Keratinocyte (primary cell): Measurements from ENCODE around the gene SEMA3F.

ENCODE experiments used
- EZH2 ChIP-seq: IDR thresholded peaks from one replicate; pipeline ENCODE4 v1.6.1; 2012; ENCODE audit warnings: inconsistent platforms, mild to moderate bottlenecking, low read length, moderate library complexity
- TF ChIP-seq, protein P1 (sequence below), 3 experiments: IDR thresholded peaks in 1 of 3; conservative IDR thresholded peaks in 1 of 3; optimal IDR thresholded peaks in 1 of 3; 2 replicates in 2 of 3; 3 replicates in 1 of 3; pipeline versions ENCODE3 to v1.5.1; 2011; ENCODE audit warnings: low read length in 3 of 3, mild to moderate bottlenecking in 3 of 3, moderate library complexity in 2 of 3, control low read depth in 1 of 3, inconsistent platforms in 1 of 3; ENCODE audit not compliant: insufficient read depth in 2 of 3; ENCODE audit errors: extremely low read depth in 1 of 3

DNA sequence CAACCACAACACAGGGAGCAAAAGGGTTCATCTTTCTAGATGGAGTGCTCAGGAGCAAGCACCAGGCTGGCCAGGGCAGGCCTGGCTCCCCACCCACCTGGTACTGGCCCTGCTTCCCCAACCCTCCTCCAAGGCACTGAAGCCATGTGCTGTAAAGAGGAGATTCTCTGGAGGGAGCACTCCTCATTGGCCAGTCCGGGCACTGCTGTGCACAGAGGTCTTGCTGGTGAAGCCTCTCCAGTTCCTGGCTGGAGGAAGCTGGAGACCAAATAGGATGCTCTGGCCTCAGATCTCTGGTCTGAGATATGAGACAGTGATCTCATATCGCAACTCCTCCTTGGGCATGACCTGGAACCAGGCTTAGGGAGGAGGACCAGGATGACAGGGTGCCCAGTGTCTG lies 7.7 kb upstream of the SEMA3F start:
- TF ChIP-seq, protein P1, sequence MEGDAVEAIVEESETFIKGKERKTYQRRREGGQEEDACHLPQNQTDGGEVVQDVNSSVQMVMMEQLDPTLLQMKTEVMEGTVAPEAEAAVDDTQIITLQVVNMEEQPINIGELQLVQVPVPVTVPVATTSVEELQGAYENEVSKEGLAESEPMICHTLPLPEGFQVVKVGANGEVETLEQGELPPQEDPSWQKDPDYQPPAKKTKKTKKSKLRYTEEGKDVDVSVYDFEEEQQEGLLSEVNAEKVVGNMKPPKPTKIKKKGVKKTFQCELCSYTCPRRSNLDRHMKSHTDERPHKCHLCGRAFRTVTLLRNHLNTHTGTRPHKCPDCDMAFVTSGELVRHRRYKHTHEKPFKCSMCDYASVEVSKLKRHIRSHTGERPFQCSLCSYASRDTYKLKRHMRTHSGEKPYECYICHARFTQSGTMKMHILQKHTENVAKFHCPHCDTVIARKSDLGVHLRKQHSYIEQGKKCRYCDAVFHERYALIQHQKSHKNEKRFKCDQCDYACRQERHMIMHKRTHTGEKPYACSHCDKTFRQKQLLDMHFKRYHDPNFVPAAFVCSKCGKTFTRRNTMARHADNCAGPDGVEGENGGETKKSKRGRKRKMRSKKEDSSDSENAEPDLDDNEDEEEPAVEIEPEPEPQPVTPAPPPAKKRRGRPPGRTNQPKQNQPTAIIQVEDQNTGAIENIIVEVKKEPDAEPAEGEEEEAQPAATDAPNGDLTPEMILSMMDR (optimal IDR thresholded peaks at IDR 0.05 in 1 of 3, IDR thresholded peaks at IDR 0.05 in 1 of 3, conservative IDR thresholded peaks at IDR 0.05 in 1 of 3; ENCODE audit: extremely low read depth in 1 of 3, insufficient read depth in 2 of 3, low read length in 3 of 3), result no peak
- no peak for TF ChIP-seq EZH2
